Endometrium (tissue), 2 donors: Measurements from ENCODE around the gene PAPOLA.
A peak's percentile ranks its signal among the peaks of the same experiment; 100 is the strongest.
"Not testable (repeated sequence)": the region's sequence is repeated elsewhere in the genome, so short reads cannot be mapped to it uniquely, and the experiment has no call there.

Source experiments
- FAIRE-seq: peaks from 2 replicates; lab custom pipeline; 2012; peaks lifted over from hg19 to GRCh38; lab: Jason Lieb, UNC
- donor health status: control.
- donor health status: control.

PAPOLA gene

DNA sequence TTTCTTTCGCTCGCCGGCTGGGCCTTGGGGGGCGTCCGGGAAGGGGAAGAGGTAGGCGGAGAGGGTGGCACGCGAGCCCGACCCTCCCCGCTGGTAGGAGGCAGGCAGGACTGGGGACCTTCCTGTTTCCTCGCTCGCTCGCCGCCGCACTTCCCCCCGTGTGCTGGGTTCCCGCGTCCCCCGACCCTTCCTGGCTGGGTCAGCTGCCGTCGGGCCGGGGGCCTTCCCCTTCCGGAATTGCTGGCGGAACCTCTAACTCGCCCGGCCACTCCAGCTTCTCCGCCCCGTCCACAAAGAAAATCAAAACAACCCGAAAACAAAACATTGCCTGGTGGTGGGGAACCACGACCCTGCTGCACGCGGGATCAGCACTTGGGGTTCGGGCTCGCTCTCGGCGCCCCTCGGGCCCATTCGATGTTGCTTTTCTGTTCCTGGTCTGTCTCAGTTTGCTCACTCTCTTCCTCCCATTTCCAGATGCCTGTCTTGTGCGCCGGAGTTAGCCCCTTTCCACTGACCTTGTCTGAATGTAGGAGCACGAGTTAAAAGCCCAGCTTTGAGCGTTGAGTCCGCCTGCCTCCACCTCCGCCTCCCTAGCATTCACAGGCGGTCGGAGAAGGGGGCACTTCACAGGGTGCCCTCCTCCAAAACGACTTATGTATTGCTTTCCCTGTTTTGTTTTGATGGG, 581 bp downstream of the PAPOLA start:
- no peak for FAIRE-seq

- no peak for FAIRE-seq
These were observed 1.1 kb downstream of the PAPOLA start for GRCh38 chr14:96503306-96503679.

DNA sequence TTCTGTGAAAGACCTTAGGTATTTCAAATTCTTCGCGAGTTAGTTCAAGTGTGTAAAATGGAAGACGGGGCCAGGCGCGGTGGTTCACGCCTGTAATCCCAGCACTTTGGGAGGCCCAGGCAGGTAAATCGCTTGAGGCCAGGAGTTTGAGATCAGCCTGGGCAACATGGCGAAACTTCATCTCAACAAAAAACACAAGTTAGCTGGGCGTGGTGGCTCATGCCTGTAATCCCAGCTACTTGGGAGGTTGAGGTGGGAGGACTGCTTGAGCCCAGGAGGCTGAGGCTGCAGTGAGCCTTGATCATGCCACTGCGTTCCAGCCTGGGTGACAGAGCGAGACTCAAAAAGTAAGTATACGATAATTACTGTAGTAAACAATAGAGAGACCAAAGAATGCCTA, 2.2 kb downstream of the PAPOLA start:
- FAIRE-seq: not testable (repeated sequence)

DNA sequence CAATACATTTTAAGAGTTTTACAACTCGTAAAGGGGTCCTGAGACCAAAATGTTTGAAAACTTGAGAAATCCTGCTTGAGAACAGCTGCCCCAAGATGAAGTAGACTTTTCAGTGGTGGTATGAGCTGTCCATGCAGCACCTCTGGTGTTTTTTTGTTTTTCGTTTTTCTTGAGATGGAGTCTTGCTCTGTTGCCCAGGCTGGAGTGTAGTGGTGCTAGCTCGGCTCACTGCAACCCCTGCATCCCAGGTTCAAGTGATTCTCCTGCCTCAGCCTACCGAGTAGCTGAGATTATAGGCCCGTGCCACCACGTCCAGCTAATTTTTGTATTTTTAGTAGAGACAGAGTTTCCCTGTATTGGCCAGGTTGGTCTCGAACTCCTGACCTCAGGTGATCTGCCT, 5.5 kb downstream of the PAPOLA start:
- no peak for FAIRE-seq

DNA sequence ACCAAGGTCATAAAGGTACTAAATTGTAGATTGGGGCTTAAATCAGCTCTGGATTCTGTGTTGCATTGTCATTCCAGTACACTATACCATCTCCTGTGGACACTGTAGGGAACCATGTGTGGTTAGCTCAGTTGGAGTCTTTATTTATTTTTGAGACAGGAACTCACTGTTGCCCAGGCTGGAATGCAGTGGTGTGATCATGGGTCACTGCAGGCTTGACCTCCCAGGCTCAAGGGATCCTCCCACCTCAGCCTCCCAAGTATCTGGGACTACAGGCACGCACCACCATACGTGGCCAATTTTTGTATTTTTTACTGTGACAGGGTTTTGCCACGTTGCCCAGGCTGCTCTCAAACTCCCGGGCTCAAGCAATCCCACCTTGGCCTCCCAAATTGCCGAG, 6.7 kb downstream of the PAPOLA start:
- no peak for FAIRE-seq

DNA sequence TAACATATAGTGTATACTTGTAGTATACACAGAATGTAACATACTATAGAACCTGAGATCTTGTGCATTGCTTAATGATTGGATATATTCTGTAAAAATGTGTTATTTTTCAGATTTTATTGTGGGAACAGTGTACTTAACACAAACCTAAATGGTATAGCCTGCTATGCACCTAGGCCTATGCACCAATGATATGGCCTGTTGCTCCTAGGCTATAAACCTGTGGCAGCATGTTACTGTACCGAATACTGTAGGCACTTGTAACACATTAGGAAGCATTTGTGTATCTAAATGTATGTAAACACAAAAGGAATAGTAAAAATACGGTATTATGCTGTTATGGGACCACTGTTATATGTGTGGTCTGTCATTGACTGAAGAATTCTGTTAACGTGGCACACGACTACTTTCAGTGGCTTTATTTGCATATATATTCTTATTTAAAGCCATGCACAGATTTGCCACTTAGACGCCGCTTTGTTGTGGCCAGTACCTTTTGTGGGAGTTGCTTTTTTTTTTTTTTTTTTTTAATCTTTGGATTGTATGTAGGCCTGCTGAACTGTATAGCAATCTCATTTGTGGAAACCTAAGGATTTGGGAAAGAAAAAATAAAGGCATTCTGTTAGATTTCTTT, 7.4 kb downstream of the PAPOLA start:
- no peak for FAIRE-seq

DNA sequence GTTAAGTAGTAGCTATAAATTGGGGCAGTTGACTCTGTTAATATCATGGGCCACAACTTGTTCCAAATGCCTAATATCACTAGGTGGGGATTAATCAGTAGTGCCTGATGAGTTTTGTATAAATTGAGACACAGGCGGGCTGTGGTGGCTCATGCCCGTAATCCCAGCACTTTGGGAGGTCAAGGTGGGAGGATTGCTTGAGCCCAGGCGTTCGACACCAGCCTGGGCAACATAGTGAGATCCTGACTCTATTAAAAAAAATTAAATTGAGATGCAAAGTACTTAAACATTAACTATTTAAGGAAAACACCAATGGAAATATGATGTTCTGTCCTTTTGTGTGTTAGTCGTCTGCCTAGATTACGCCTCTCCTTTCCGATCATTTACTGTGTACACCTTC, 9.0 kb downstream of the PAPOLA start:
- FAIRE-seq: no peak

DNA sequence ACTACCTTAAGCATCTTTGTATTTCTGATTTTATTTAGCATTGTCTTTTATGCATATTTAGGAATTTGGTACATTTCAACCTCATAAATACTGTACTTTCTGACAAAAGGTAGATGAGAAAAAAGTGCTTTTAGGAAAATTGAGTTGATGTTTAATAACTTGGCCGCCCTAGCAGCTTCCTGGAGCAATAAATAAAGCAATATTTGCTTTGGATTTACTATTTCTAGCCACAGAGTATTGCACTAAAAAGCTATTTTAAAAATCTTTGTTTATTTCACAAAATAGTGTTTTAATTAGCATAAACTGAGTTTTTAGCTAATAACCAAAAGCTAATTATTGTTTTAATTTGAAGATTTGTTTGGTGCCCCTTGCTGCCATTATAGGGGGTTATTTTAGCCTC, 9.5 kb downstream of the PAPOLA start:
- FAIRE-seq: no peak

- no peak for FAIRE-seq
These were observed 9.9 kb downstream of the PAPOLA start for GRCh38 chr14:96512122-96512521.

DNA sequence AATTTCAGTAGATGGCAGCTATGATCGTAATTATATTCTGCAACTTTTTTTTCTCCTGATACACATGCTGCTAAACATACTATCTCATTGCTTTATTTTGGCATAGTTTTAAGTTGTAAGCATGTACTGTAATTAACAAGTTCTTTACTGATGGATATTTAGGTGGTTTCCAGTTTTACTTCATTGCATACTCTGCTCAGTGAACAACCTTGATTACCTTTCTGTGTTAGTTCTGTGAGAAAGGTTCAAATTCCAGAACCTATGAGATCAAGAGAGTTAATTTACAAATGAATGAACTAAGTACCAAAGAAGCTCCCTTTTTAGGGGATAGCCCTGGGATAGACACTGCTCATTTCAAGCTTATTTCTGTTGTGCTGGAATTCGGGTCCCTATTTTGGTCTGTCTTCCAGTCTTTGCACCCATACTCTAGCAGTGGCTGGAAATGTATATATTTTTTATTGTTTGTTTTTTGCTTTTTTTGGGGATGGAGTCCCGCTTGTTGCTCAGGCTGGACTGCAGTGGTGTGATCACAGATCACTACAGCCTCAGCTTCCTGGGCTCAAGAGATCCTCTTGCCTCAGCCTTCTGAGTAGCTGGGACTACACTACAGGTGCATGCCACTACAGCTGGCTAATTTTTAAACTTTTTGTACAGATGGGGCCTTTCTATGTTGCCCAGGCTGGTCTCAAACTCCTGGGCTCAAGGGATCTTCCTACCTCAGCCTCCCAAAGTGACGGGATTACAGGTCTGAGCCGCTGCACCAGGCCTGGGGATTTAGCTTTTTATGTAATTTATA, 10.6 kb downstream of the PAPOLA start:
- no peak for FAIRE-seq

DNA sequence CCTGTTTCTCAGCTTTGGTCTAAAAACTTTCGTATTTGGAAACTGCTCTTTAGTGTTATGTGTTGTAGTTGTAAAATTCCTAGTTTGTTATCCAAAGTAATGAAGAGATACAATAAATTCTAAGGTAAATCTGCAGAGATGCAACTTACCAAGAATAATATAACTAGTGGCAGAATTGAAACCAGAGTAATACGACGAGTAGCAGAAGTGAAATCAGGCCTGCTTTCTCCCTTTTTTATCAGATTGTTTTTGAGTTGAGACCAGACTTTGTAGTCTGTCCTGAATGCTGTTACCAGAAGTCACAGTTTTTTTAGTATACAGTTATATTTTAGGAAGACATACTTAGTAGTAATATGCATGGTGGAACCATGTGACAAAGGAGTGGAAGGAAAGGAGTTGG, 12.5 kb downstream of the PAPOLA start:
- FAIRE-seq: no peak

- no peak for FAIRE-seq
These were observed 13.5 kb downstream of the PAPOLA start for GRCh38 chr14:96515731-96516130.

DNA sequence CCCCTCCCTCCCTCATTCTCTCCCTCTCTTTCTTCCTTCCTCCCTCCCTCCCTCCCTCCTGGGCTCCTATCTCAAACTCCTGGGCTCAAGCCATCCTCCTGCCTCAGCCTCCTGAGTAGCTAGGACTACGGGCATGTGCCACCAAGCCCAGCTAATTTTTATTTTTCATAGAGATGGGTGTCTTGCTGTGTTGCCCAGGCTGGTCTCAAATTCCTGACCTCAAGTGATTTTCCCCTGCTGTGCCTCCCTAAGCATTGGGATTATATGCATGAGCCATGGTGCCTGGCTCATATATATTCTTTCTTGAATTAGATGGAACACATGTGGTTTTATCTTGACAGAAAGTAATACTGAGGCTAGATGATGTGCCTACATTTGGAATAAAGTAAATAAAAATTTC, 14.2 kb downstream of the PAPOLA start:
- FAIRE-seq: no peak

GRCh38 chr14:96519970-96520369, 17.8 kb downstream of the PAPOLA start:
- no peak for FAIRE-seq

- FAIRE-seq: no peak
These were observed 23.3 kb downstream of the PAPOLA start for GRCh38 chr14:96525452-96525851.

GRCh38 chr14:96532632-96533031, 30.4 kb downstream of the PAPOLA start:
- FAIRE-seq: no peak

DNA sequence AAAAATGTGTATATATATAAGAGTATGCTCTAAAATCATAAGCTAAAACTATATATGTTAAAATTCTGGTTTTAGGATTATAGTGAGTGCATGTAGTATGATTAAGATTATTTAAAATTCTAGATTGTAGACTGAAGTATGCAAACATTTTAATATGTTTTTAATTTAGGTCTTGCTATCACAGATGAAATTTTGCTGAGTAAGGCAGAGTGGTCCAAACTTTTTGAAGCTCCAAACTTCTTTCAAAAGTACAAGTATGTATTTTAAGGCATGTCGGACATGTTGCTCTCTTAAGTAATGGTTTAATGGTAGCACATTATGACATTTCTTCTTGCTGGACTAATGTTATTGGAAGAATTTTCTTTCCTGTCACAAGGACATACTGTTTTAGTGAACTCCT, 34.6 kb downstream of the PAPOLA start:
- no peak for FAIRE-seq

DNA sequence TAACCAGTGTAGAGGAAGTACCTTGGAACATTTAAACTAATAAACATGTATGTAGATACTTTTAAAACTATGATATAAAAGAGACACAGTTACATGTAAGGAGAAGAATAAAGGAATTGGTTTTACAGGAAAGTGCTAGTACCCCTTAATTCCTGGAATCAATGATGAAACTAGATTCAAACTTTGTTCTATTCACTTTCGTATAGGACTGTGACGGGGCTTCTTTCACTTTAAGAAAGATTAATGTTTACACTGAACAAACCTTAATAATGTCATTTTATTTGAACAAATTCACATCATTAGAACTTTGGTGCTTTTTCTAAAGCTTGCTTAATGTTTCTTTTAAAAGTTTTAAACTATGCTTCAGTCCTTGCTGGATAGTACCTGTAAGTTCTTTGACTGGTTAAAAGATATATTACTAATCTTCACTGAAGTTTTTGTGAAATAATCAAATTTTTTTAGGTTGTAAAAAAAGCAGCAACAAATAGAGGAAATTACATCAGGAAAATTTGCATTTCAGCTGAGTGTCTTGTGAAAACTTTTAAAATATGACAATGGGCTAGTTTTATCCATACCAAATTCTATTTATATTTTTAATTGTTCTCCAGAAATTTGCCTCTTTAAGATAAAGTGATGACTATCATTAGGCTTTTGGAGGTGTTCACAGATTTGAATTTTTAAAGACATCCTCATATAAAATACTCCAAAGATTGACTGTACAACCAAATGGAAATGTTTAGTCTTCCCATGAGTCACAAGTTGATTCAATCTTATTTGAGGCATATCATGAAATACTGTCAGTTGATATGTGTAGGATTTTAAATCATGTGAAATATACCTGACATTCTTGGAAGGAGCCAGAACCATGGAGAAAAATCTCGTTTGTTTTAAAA, 36.2 kb downstream of the PAPOLA start:
- FAIRE-seq: no peak

- no peak for FAIRE-seq
These were observed 36.8 kb downstream of the PAPOLA start for GRCh38 chr14:96538990-96539317.

GRCh38 chr14:96554315-96554910, 52.2 kb downstream of the PAPOLA start:
- no peak for FAIRE-seq

DNA sequence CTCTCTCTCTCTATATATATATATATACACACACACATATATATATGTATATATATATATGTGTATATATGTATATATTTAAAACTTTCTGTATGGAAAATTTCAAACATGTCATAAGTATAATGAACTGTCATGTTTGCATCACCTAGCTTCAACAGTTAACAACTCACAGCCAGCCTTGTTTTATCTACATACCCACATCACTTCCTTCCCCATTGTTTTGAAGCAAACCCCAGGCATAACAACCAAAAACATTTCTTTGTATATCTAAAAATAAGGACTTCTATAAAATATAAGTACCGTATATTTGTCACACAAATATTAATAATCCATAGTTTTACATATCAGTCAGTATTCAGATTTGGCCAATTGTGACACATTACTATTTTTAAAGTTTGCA, 57.4 kb downstream of the PAPOLA start:
- FAIRE-seq: peak; percentile 8

DNA sequence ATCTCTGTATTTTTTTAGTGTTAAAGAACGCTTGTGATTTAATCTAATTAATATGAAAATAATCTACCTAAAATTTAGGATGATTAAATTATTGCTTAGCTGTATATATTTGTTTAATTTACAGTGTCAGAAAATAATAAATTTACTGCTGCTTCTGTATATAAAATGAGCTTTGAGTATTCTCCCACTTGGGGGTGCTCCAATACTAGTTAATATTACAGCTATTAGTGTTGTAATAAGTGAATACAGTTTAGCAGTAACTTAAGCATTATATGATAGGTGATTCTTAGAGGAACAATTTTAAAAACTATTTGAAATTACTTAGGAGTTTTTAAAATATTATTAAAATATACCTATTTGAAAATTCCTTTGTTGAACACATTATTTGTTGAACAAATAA, 62.2 kb downstream of the PAPOLA start:
- FAIRE-seq: no peak
